GM18517 (cell line): Measurements from ENCODE around the gene RPS15A.
"Not testable (repeated sequence)": the region's sequence is repeated elsewhere in the genome, so short reads cannot be mapped to it uniquely, and the experiment has no call there.

ENCODE experiments used
- ATAC-seq: cut with Tn5 transposase; IDR thresholded peaks from one replicate; pipeline ENCODE4 v1.9.1; 2021; ENCODE audit warnings: mild to moderate bottlenecking, moderate library complexity; ENCODE audit not compliant: unreplicated experiment

RPS15A gene

GRCh38 chr16:18799500-18799899 is 9.4 kb upstream of the RPS15A start:
- ATAC-seq: no peak

GRCh38 chr16:18797746-18798145 is 7.6 kb upstream of the RPS15A start:
- ATAC-seq: no peak

- no peak for ATAC-seq
Measured at GRCh38 chr16:18796377-18796776, 6.2 kb upstream of the RPS15A start.

- no peak for ATAC-seq
Measured at GRCh38 chr16:18792836-18793433, 2.8 kb upstream of the RPS15A start.

GRCh38 chr16:18789515-18789849 is 652 bp downstream of the RPS15A start:
- ATAC-seq: no peak

GRCh38 chr16:18788828-18789514 is 1.2 kb downstream of the RPS15A start:
- ATAC-seq: no peak

- ATAC-seq: no peak
Measured at GRCh38 chr16:18784917-18785623, 5.1 kb downstream of the RPS15A start.

- no peak for ATAC-seq
Measured at GRCh38 chr16:18783430-18784341, 6.4 kb downstream of the RPS15A start.

- no peak for ATAC-seq
Measured at GRCh38 chr16:18782697-18783429, 7.3 kb downstream of the RPS15A start.

- ATAC-seq: not testable (repeated sequence)
Measured at GRCh38 chr16:18781232-18781631, 8.9 kb downstream of the RPS15A start.

GRCh38 chr16:18780460-18781026 is 9.6 kb downstream of the RPS15A start:
- not testable (repeated sequence) for ATAC-seq

- not testable (repeated sequence) for ATAC-seq
Measured at GRCh38 chr16:18777664-18778063, 12.5 kb downstream of the RPS15A start.

- not testable (repeated sequence) for ATAC-seq
Measured at GRCh38 chr16:18776334-18776733, 13.8 kb downstream of the RPS15A start.

GRCh38 chr16:18774651-18775050 is 15.5 kb downstream of the RPS15A start:
- ATAC-seq: not testable (repeated sequence)

- not testable (repeated sequence) for ATAC-seq
Measured at GRCh38 chr16:18772171-18772570, 18.0 kb downstream of the RPS15A start.

- ATAC-seq: not testable (repeated sequence)
Measured at GRCh38 chr16:18770336-18770962, 19.7 kb downstream of the RPS15A start.

- ATAC-seq: peak; percentile 58
Measured at GRCh38 chr16:18767217-18767616, 22.9 kb downstream of the RPS15A start.

GRCh38 chr16:18762713-18763112 is 27.4 kb downstream of the RPS15A start:
- ATAC-seq: peak; percentile 53
